ENCODE data around the gene CPD.
"Not testable (repeated sequence)": the region's sequence is repeated elsewhere in the genome, so short reads cannot be mapped to it uniquely, and the experiment has no call there.

Gene CPD

DNA sequence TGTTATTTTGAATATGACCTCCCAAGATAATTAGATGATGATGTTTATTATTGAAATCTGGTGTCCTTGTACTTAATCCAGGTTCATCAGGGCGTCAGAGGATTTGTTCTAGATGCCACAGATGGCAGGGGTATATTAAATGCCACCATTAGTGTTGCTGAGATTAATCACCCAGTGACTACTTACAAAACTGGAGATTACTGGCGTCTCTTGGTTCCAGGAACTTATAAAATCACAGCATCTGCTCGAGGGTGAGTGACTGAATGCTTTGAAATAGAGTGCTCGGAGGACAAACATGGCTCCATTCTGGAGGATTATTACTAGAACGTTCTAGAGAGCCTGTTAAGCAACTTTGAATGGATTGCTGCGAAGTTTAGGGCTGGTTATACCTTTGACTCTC, 65.0 kb downstream of the CPD start:
- no peak overlapping the region for H3K4me3 ChIP-seq (replicated peaks; ENCODE audit: low read depth, low read length)
- DNase-seq (ENCODE audit: extremely low read depth, low read depth), result no peak
- TF ChIP-seq, protein P1, sequence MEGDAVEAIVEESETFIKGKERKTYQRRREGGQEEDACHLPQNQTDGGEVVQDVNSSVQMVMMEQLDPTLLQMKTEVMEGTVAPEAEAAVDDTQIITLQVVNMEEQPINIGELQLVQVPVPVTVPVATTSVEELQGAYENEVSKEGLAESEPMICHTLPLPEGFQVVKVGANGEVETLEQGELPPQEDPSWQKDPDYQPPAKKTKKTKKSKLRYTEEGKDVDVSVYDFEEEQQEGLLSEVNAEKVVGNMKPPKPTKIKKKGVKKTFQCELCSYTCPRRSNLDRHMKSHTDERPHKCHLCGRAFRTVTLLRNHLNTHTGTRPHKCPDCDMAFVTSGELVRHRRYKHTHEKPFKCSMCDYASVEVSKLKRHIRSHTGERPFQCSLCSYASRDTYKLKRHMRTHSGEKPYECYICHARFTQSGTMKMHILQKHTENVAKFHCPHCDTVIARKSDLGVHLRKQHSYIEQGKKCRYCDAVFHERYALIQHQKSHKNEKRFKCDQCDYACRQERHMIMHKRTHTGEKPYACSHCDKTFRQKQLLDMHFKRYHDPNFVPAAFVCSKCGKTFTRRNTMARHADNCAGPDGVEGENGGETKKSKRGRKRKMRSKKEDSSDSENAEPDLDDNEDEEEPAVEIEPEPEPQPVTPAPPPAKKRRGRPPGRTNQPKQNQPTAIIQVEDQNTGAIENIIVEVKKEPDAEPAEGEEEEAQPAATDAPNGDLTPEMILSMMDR (IDR thresholded peaks at IDR 0.05; ENCODE audit: low read depth, low read length, missing control alignments), result no peak

DNA sequence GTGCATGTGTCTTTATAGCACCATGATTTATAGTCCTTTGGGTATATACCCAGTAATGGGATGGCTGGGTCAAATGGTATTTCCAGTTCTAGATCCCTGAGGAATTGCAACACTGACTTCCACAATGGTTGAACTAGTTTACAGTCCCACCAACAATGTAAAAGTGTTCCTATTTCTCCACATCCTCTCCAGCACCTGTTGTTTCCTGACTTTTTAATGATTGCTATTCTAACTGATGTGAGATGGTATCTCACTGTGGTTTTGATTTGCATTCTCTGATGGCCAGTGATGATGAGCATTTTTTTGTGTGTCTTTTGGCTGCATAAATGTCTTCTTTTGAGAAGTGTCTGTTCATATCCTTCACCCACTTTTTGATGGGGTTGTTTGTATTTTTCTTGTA, 67.9 kb downstream of the CPD start:
- not testable (repeated sequence) for DNase-seq (ENCODE audit: extremely low read depth, low read depth); H3K4me3 ChIP-seq (replicated peaks; ENCODE audit: low read depth, low read length)

DNA sequence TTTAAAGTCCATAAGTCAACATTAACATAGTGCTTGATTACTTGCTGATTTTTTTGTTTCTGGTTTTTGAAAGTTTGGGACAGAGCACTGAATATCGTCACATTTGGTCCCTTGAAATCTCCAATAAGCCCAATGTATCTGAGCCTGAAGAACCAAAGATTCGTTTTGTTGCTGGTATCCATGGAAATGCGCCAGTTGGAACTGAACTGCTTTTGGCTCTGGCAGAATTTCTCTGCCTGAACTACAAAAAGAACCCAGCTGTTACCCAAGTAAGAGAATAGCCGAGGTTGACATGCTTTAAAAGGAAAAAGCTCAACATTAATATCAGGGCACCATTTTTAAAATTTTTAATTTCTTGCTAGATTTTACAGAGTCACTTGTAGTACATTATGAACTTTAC, 70.8 kb downstream of the CPD start:
- H3K4me3 ChIP-seq (replicated peaks; ENCODE audit: low read depth, low read length), result no peak overlapping the region
- TF ChIP-seq, protein P1 (IDR thresholded peaks at IDR 0.05; ENCODE audit: low read depth, low read length, missing control alignments), result no peak
- DNase-seq (ENCODE audit: extremely low read depth, low read depth), result no peak

DNA sequence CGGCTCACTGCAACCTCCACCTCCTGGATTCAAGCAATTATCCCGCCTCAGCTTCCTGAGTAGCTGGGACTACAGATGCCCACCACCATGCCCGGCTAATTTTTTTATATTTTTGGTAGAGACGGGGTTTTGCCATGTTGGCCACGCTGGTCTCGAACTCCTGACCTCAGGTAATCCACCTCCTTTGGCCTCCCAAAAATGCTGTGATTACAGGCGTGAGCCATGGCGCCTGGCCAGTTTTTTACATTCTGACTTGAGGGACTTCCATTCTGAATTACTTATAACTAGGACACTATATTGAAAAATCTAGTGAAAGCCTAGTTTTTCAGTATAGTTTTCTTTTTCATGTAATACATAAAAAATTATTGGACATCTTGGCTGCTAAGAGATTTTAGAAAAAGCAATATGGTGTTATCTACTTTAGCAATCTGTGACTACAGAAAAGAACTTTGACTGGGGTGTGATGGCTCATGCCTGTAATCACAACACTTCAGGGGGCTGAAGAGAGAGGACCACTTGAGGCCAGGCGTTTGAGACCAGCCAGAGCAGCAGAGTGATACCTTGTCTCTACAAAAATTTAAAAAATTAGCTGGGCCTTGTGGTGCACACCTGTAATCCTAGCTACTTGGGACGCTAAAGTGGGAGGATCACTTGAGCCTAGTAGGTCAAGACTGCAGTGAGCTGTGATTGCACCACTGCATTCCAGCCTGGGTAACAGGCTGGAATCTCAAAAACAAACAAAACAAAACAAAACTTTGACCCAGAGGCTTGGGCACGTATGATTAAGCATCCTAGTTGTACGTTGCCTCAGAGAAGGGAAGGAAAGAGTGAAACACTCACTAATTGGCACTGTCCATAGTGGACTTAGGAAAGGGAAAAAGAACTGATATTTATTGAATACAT, 71.6 kb downstream of the CPD start:
- H3K4me3 ChIP-seq (replicated peaks; ENCODE audit: low read depth, low read length), result no peak overlapping the region
- TF ChIP-seq, protein P1 (IDR thresholded peaks at IDR 0.05; ENCODE audit: low read depth, low read length, missing control alignments), result no peak
- DNase-seq (ENCODE audit: extremely low read depth, low read depth), result no peak

DNA sequence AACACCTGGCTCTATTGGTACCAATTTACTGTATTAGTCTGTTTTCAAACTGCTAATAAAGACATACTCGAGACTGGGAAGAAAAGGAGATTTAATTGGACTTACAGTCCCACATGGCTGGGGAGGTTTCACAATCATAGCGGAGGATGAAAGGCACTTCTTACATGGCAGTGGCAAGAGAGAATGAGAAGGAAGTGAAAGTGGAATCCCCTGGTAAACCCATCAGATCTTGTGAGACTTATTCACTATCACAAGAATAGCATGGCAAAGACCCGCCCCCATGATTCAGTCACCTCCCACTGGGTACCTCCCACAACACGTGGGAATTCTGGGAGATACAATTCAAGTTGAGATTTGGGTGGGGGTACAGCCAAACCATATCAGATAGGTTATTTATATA, 75.9 kb downstream of the CPD start:
- no peak overlapping the region for H3K4me3 ChIP-seq (replicated peaks; ENCODE audit: low read depth, low read length)
- DNase-seq (ENCODE audit: extremely low read depth, low read depth), result no peak
- TF ChIP-seq, protein P1 (IDR thresholded peaks at IDR 0.05; ENCODE audit: low read depth, low read length, missing control alignments), result no peak

DNA sequence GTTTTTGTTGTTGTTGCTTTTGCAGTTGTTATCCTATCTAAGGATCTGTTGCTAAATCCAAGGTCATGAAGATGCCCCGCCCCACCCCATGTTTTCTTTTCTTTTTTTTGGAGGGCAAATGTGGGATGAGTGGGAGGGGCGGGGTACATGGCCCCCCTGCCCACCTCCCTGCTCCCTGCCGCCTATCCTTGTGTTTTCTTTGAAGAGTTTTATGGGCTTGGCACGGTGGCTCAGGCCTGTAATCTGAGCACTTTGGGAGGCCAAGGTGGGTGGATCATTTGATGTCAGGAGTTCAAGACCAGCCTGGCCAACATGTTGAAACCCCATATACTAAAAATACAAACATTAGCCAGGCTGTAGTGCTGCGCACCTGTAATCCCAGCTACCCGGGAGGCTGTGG, 79.6 kb downstream of the CPD start:
- TF ChIP-seq, protein P1 (IDR thresholded peaks at IDR 0.05; ENCODE audit: low read depth, low read length, missing control alignments), result no peak
- no peak for DNase-seq (ENCODE audit: extremely low read depth, low read depth)
- no peak overlapping the region for H3K4me3 ChIP-seq (replicated peaks; ENCODE audit: low read depth, low read length)

DNA sequence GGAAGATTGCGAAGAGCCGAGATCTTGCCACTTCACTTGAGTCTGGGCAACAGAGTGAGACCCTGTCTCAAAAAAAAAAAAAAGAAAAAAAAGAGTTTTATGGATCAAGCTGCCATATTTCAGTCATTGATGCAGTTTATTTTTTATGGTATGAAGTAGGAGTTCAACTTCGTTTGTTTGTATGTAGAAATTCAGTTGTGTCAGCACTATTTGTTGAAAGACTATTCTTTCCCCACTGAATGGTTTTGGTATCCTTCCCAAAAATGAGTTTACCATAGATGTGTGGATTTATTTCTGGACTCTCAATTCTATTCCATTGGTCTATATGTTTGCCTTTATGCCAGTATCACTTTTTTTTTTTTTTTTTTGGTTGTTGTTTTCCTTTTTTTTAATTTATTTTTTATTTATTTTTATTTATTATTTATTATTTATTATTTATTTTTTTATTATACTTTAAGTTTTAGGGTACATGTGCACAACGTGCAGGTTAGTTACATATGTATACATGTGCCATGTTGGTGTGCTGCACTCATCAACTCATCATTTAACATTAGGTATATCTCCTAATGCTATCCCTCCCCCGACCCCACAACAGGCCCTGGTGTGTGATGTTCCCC, 80.2 kb downstream of the CPD start:
- not testable (repeated sequence) for DNase-seq (ENCODE audit: extremely low read depth, low read depth); H3K4me3 ChIP-seq (replicated peaks; ENCODE audit: low read depth, low read length)
